GM12864 (cell line): ENCODE measurements around the gene NUP62.
"Not testable (repeated sequence)": the region's sequence is repeated elsewhere in the genome, so short reads cannot be mapped to it uniquely, and the experiment has no call there.

Experiments
- DNase-seq: peaks from one replicate; pipeline ENCODE4 v3.0.0-alpha.2; 2011; ENCODE audit warnings: low read depth
- H3K4me3 ChIP-seq: 2 replicates; pipeline ENCODE4 v1.5.1; 2011; ENCODE audit warnings: mild to moderate bottlenecking, low read depth, low read length, control low read depth
- TF ChIP-seq, protein P1 (sequence below): IDR thresholded peaks from 2 replicates; pipeline ENCODE4 v1.5.1; 2011; ENCODE audit warnings: low read depth, mild to moderate bottlenecking, moderate library complexity, low read length, control low read depth, inconsistent platforms; ENCODE audit errors: missing control alignments

The NUP62 gene

DNA sequence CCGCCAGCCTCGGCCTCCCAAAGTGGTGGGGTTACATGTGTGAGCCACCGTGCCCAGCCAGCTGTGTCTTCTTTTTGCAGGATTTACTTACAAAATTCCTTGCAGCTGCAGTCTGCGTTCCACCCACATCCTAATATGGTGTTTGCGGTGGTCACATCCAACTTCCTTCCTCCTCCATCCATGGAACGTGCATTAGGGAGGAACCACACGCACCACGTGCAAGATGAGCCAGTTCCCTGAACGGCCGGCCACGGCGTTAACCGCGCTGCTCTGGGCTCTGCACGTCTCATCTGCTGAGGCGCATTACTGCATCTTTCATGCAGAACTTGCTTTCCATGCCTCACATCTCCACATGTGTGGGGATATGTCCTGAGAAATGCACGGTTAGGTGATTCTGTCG is 44.7 kb upstream of the NUP62 start:
- no peak overlapping the region for H3K4me3 ChIP-seq
- TF ChIP-seq, protein P1, sequence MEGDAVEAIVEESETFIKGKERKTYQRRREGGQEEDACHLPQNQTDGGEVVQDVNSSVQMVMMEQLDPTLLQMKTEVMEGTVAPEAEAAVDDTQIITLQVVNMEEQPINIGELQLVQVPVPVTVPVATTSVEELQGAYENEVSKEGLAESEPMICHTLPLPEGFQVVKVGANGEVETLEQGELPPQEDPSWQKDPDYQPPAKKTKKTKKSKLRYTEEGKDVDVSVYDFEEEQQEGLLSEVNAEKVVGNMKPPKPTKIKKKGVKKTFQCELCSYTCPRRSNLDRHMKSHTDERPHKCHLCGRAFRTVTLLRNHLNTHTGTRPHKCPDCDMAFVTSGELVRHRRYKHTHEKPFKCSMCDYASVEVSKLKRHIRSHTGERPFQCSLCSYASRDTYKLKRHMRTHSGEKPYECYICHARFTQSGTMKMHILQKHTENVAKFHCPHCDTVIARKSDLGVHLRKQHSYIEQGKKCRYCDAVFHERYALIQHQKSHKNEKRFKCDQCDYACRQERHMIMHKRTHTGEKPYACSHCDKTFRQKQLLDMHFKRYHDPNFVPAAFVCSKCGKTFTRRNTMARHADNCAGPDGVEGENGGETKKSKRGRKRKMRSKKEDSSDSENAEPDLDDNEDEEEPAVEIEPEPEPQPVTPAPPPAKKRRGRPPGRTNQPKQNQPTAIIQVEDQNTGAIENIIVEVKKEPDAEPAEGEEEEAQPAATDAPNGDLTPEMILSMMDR = no peak
- DNase-seq = no peak

DNA sequence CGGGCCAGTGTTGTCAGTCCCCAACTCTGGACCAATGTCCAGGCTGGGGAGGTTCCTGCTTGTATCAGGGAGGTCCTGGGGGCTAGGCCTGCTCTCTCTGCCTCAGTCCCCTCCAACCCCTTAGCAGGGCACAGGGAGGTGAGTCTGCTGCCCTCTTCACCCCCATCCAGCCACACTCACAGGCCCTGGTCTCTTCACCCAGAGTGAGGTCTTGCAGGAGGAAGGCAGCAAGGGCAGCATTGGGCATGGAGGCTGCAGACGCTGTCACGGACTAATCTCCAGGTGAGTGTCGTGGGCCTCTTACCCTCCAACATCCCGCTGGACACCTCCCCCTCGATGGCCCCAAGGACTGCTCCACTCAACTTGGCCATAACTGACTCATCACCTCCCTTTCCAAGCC is 43.5 kb upstream of the NUP62 start:
- H3K4me3 ChIP-seq = no peak overlapping the region
- no peak for DNase-seq
- TF ChIP-seq, protein P1 = no peak

DNA sequence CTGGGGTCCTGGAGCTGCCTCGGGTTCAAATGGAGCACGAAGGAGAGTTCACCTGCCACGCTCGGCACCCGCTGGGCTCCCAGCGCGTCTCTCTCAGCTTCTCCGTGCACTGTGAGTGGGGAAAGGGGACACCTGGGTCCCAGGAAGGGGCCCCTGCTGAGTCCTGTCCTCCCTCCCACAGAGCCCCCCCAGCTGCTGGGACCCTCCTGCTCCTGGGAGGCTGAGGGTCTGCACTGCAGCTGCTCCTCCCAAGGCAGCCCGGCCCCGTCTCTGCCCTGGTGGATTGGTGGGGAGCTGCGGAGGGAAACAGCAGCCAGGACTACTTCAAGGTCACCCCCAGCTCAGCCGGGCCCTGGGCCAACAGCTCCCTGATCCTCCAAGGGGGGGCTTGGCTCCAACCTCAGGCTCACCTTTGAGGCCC is 42.7 kb upstream of the NUP62 start:
- TF ChIP-seq, protein P1 = no peak
- DNase-seq = no peak

DNA sequence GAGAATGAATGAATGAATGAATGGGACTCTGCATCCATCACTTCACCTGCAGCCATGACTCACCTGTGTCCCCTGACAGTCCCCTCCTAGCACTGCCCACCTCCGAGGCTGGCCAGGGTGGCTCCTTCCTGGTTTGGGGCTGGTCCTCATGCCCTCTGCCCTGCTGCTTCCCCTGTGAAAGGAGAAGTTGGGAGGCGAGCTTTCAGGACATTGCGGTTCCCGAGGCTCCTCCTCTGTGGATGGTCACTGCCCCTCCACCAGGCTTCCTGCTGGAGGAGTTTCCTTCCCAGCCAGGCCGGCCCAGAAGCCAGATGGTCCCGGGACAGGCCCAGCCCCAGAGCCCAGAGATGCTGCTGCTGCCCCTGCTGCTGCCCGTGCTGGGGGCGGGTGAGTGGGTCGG is 40.1 kb upstream of the NUP62 start:
- H3K4me3 ChIP-seq = not testable (repeated sequence)

More for the DNA sequence above, 42.7 kb upstream of the NUP62 start:
- no peak overlapping the region for H3K4me3 ChIP-seq

DNA sequence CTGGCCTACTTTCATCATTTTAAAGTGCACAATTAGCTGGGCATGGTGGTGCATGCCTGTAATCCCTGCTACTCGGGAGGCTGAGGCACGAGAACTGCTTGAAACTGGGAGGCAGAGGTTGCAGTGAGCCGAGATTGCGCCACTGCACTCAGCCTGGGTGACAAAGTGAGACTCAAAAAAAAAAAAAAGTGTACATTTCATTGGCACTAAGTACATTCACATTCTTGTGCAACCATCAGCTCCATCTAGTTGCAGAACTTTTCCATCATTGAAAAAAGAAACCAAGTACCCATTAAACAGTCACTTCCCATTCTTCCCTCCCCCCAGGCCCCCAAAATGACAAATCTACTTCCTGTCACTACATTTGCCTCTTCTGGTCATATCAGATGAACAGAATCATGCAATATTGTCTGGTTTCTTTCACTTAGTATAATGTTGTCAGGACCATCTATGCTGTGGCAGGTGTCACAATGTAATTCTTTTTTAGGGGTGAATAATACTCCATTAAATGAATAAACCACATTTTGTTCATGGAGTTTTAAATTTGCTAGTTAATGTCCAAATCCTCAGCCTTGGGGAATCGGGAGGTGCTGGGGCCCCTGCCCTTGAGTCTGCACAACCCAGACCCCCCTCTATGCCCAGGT is 39.1 kb upstream of the NUP62 start:
- TF ChIP-seq, protein P1 = no peak
- DNase-seq = no peak
- H3K4me3 ChIP-seq = no peak overlapping the region

More for the DNA sequence above, 40.1 kb upstream of the NUP62 start:
- not testable (repeated sequence) for DNase-seq

DNA sequence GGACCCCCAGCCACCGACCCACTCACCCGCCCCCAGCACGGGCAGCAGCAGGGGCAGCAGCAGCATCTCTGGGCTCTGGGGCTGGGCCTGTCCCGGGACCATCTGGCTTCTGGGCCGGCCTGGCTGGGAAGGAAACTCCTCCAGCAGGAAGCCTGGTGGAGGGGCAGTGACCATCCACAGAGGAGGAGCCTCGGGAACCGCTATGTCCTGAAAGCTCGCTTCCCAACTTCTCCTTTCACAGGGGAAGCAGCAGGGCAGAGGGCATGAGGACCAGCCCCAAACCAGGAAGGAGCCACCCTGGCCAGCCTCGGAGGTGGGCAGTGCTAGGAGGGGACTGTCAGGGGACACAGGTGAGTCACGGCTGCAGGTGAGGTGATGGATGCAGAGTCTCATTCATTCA is 31.7 kb upstream of the NUP62 start, which contains the start of gene SIGLEC11:
TSS of gene SIGLEC11 (minus strand) at position 193 of the 400 bp plus-strand sequence. CDS start at position 102, 91 bp downstream.
- DNase-seq, H3K4me3 ChIP-seq: not testable (repeated sequence)

DNA sequence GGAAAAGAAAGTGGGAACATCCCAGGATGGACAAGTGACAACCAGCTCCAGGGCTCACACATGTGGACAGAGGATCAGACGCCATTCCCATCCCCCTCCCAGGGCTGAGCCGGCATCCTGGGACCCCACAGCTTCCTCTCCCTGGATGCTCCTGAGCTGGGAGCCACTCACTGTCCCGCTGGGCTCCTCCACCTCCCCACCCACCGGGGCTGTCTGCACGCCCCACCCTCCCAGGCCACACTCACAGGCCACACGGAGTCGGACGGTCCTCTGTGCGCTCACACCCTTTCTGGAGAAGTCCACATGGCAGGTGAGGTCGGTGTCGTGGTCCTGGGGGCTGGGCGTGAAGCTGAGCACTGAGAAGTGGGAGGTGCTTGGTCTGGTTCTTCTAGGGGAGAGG is 30.6 kb upstream of the NUP62 start:
- DNase-seq, H3K4me3 ChIP-seq: not testable (repeated sequence)

DNA sequence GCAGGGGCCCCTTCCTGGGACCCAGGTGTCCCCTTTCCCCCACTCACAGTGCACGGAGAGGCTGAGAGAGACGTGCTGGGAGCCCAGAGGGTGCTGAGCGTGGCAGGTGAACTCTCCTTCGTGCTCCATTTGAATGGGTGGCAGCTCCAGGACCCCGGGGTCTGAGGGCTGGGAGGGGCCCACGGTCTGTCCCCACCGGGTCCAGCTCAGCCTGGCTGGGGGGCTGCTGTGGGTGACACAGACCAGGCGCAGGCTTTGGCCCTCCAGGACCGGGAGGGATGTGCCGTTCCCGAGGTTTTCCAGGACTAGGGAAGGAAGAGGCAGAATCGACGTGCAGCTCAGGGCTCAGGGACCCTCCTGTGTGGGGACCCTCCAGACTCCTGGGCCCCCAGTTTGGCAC is 29.3 kb upstream of the NUP62 start:
- DNase-seq, H3K4me3 ChIP-seq: not testable (repeated sequence)

DNA sequence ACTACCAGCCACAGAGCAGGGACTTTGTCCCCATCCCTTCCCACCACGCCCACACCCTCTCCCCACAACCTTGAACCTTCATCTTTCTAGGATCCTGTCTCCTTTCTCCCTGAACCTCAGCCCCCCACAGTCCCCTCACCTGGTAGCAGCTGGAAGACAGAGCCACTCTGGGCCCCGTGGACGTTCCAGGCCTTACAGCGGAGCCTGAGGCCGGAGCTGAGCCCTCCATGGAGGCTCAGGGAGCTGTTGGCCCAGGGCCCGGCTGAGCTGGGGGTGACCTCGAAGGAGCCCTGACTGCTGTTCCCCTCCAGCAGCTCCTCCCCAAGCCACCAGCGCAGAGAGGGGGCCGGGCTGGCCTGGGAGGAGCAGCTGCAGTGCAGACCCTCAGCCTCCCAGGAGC is 28.8 kb upstream of the NUP62 start:
- not testable (repeated sequence) for H3K4me3 ChIP-seq, DNase-seq

DNA sequence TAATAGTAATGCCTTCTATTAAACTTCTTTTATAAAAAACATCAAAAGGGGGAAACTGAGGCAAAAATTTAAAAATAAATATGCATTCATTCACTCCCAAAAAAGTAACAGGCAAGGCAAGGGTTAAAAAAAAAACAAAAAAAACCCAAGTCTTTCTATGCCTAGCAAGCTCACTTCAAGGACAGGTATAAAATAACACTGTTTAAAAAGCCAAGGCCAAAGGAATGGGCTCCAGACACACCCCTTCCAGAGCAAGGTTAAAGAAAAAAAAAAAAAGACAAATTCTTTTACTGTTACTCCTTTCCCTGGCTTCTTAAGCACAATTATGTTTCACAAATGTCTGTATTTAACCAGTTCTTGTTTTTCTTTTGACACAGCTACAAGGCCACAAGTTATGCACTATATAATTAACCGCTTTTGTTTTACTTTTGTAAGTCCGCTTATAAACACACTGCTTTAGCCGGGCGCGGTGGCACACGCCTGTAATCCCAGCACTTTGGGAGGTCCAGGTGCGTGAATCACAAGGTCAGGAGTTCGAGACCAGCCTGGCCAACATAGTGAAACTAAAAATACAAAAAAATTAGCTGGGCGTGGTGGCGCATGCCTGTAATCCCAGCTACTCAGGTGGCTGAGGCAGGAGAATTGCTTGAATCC is 28.1 kb upstream of the NUP62 start:
- H3K4me3 ChIP-seq = no peak overlapping the region
- TF ChIP-seq, protein P1 = no peak
- no peak for DNase-seq
